Prostate gland (tissue), 2 donors: Measurements from ENCODE around the gene BTBD7. TPM values are rescaled to one million over a fixed set of nuclear protein-coding genes. Genes with fewer than 3 reads are reported as not detected.
"Not testable (repeated sequence)": the region's sequence is repeated elsewhere in the genome, so short reads cannot be mapped to it uniquely, and the experiment has no call there.

Experiments
- DNase-seq: peaks from one replicate; pipeline ENCODE4 v3.0.0-alpha.2; 2019; ENCODE audit warnings: low spot score
- H3K27ac ChIP-seq, 2 donors: fragments of 200-600 bp; sonication (generic); 2 replicates each; pipeline ENCODE4 v1.5.1; 2017 to 2019
- H3K27me3 ChIP-seq: fragments of 200-600 bp; sonication (generic); replicated peaks from 2 replicates; pipeline ENCODE4 v1.5.1; 2019; ENCODE audit not compliant: insufficient read depth
- H3K36me3 ChIP-seq, 2 donors: fragments of 200-600 bp; sonication (generic); 1 replicate in 1 of 2; 2 replicates in 1 of 2; pipeline versions ENCODE4 v1.5.1 to v1.8.1; 2017 to 2019
- H3K4me1 ChIP-seq: fragments of 200-600 bp; sonication (generic); replicated peaks from 2 replicates; pipeline ENCODE4 v1.5.1; 2019
- H3K4me3 ChIP-seq, 2 donors: fragments of 200-600 bp; sonication (generic); 2 replicates each; pipeline ENCODE4 v1.5.1; 2017 to 2019
- H3K9me3 ChIP-seq: fragments of 200-600 bp; sonication (generic); 2 replicates; pipeline ENCODE4 v1.5.1; 2017
- POLR2A ChIP-seq: fragments of 450-650 bp; IDR thresholded peaks from one replicate; pipeline ENCODE4 v1.6.1; 2016; ENCODE audit warnings: antibody characterized with exemption, mild to moderate bottlenecking
- POLR2AphosphoS5 ChIP-seq: sonication (generic); formaldehyde crosslinking; IDR thresholded peaks from one replicate; pipeline ENCODE4 v1.6.1; 2017; ENCODE audit warnings: antibody characterized with exemption
- WGBS: methylation state at CpG from one replicate; pipeline ENCODE4 v1.1.5; 2018; 5-methylcytosine and 5-hydroxymethylcytosine counted together
- intact Hi-C: fragments of 100-400 bp; cut with DNase I; formaldehyde crosslinking; loops from one replicate; pipeline ENCODE4 v1.14.2; 2022
- total RNA-seq, 2 donors: library from RNA; depleted of rRNA; stranded (reverse); fragments of >200 nt; gene quantifications; one replicate each; pipeline ENCODE4 v1.1.0, GENCODE V29; 2016
- TF ChIP-seq, protein P1 (sequence below), 4 experiments: fragments of 200-600 bp in 2 of 4; fragments of 450-650 bp in 2 of 4; sonication (generic) in 2 of 4; IDR thresholded peaks; 1 replicate in 3 of 4; 2 replicates in 1 of 4; pipeline ENCODE4 v1.5.1; 2016 to 2019; ENCODE audit warnings: antibody characterized with exemption in 4 of 4, mild to moderate bottlenecking in 2 of 4, moderate library complexity in 2 of 4

BTBD7 gene
- total RNA-seq, 2 donors from 2014 or later = 23.8 to 25.8 TPM

DNA sequence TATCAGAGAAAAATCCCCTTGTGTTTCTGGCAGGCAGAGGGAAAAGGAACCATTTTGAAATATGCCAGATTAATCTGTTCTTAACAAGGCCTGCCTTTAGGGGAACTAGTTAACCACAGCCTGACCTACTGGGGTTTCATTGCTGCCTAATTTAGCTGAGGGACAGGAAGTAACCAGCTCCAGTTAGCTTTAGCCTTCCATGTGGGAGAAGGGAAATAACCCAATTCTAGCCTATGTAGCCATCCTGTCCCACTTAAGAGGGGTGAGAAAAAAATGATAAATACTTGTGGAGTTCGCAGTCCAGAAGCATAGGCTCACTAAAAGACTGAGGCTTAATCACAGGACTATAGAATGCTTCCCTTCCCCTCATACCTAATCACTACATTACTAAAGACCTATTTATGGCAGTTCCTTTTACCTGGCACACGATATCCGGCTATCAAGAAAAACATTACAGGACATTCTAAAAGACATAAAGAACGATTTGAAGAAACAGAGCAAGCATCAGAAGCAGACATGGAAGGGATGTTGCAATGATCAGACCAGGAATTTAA, 37.0 kb upstream of the BTBD7 start:
- H3K27ac ChIP-seq = no peak overlapping the region

DNA sequence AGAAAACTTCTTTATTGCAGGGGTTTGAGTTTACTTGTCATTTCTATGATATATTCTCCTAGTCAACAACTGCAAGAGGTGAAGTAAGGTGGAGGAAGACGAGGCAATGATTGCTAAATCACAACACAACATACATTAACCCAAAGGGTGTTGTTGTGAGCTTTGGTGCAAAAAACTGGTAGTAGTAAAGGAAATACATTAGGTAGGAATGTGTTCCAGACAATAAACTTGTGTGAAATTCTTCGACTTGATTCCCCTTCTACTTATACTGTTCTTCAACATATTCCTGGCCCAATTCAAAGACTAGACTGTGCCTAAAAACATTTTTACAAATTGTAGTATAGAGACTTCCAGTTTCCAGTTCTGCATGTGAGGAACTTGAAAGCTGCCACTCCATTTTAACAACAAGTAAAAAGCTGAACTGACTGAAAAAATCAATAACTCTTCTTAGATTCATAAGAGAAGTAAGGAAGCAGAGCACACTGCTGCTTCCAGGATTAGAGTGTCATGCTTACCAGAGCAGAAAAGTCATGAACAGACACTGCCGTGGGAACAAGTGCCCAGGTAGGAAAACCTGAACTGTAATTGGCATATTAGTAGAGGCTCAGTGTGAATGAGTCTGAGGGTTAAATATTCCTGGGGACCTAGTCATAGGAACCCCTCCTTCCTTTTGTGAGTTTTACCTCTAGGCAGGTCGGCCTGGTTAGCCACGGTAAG, 36.3 kb upstream of the BTBD7 start:
- DNase-seq = no peak

More for the DNA sequence above, 37.0 kb upstream of the BTBD7 start:
- Histone ChIP-seq H3K4me1 (no peaks in the 10 kb centered on the region), H3K36me3 (no peaks in the 10 kb centered on the region), H3K27me3 (no peaks in the 10 kb centered on the region), H3K9me3 (no peaks in the 10 kb centered on the region), H3K4me3 (no peak overlapping the region)
- TF ChIP-seq, protein P1, sequence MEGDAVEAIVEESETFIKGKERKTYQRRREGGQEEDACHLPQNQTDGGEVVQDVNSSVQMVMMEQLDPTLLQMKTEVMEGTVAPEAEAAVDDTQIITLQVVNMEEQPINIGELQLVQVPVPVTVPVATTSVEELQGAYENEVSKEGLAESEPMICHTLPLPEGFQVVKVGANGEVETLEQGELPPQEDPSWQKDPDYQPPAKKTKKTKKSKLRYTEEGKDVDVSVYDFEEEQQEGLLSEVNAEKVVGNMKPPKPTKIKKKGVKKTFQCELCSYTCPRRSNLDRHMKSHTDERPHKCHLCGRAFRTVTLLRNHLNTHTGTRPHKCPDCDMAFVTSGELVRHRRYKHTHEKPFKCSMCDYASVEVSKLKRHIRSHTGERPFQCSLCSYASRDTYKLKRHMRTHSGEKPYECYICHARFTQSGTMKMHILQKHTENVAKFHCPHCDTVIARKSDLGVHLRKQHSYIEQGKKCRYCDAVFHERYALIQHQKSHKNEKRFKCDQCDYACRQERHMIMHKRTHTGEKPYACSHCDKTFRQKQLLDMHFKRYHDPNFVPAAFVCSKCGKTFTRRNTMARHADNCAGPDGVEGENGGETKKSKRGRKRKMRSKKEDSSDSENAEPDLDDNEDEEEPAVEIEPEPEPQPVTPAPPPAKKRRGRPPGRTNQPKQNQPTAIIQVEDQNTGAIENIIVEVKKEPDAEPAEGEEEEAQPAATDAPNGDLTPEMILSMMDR (IDR thresholded peaks at IDR 0.05) = no peak
- TF ChIP-seq POLR2AphosphoS5 (no peak), POLR2A (no peak)
- WGBS = 76% methylated on average over 4 of the region's 4 CpGs
- intact Hi-C loops = no loop called here
- no peak for DNase-seq

DNA sequence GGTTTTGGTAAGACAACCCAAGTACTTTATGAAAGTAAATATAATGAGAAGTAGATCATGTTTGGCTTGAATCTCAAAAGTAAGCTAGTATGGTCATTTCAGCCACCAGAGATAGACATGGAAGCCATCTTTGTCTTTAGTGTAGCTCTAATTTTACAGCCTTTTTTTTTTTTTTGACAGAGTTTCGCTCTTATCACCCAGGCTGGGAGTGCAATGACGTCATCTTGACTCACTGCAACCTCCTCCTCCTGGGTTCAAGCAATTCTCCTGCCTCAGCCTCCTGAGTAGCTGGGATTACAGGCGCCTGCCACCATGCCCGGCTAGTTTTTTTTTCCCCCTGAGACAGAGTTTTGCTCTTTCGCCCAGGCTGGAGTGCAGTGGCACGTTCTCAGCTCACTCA, 22.0 kb upstream of the BTBD7 start:
- H3K4me1 ChIP-seq, H3K27ac ChIP-seq, H3K36me3 ChIP-seq, H3K27me3 ChIP-seq, H3K4me3 ChIP-seq, H3K9me3 ChIP-seq, DNase-seq, intact Hi-C loops: not testable (repeated sequence)
- 96% methylated on average over 6 of the region's 6 CpGs for WGBS

More for the DNA sequence above, 36.3 kb upstream of the BTBD7 start:
- Histone ChIP-seq H3K36me3 (no peaks in the 10 kb centered on the region), H3K4me1 (no peaks in the 10 kb centered on the region), H3K27ac (no peak overlapping the region), H3K27me3 (no peaks in the 10 kb centered on the region), H3K4me3 (no peak overlapping the region), H3K9me3 (no peaks in the 10 kb centered on the region)
- 66% methylated on average over 5 of the region's 5 CpGs for WGBS
- intact Hi-C loops = no loop called here
- TF ChIP-seq, protein P1 (IDR thresholded peaks at IDR 0.05) = no peak
- no peak for TF ChIP-seq POLR2AphosphoS5
- no peak for TF ChIP-seq POLR2A

DNA sequence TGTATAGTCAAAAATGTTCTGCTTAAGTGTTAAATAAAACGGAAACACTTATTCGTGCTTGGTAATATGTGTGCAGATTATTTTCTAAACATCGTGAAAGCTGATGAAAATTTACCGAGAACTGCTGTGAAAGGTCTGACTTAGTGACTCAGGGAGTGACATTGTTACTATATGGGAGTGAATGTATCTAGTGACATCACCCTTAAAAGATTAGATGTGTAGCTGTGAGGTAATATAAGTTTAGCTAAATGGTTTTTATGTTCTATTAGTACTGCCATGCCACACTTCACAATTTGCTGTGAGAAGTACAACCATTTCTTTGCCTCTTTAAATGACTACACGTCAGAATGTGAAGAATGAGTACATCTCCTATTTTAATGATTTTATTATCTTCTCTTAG, 15.5 kb upstream of the BTBD7 start:
- WGBS = 91% methylated on average over 5 of the region's 5 CpGs
- H3K36me3 ChIP-seq = no peaks in the 10 kb centered on the region

DNA sequence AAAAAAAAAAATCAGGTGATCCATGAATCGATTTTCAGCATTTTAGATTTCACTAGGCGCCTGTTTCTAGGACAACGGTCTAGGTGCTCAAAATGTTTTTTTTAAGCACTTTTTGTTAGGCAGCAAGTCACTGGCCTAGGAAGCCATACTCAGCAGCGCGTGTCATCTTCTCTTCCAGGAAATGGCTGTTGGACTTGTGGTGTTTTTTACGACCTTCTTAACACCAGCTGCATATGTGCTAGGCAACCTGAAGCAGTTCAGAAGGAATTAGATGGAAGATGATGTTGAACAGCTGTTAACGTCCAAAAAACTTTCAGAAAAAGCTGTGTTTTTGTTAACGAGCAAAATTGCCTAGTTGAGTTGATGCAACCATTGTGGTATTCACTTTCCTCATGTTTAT, 15.0 kb upstream of the BTBD7 start:
- Histone ChIP-seq H3K36me3 (no peaks in the 10 kb centered on the region), H3K4me1 (no peaks in the 10 kb centered on the region), H3K9me3 (no peaks in the 10 kb centered on the region), H3K27ac (no peak overlapping the region), H3K27me3 (no peaks in the 10 kb centered on the region), H3K4me3 (no peak overlapping the region)
- WGBS = 88% methylated on average over 8 of the region's 8 CpGs
- TF ChIP-seq POLR2AphosphoS5 = no peak
- no peak for TF ChIP-seq POLR2A
- TF ChIP-seq, protein P1 (IDR thresholded peaks at IDR 0.05) = no peak
- no peak for DNase-seq
- intact Hi-C loops = no loop called here

More for the DNA sequence above, 15.5 kb upstream of the BTBD7 start:
- H3K27ac ChIP-seq = no peak overlapping the region
- TF ChIP-seq POLR2A (no peak), POLR2AphosphoS5 (no peak)
- TF ChIP-seq, protein P1 (IDR thresholded peaks at IDR 0.05) = no peak
- DNase-seq = no peak
- H3K27me3 ChIP-seq = no peaks in the 10 kb centered on the region
- intact Hi-C loops = no loop called here
- no peaks in the 10 kb centered on the region for H3K9me3 ChIP-seq
- H3K4me3 ChIP-seq = no peak overlapping the region
- no peaks in the 10 kb centered on the region for H3K4me1 ChIP-seq
